Adipocyte (in vitro differentiated cells): ENCODE results near the gene CSTF2.
"Not testable (repeated sequence)": the region's sequence is repeated elsewhere in the genome, so short reads cannot be mapped to it uniquely, and the experiment has no call there.

Experiments used
- DNase-seq: peaks from one replicate; pipeline ENCODE4 v3.0.0-alpha.2; 2015; ENCODE audit warnings: low read depth
- H3K27me3 ChIP-seq: replicated peaks from 2 replicates; pipeline ENCODE4 v1.7.0; 2013; ENCODE audit warnings: mild to moderate bottlenecking, low read length, moderate library complexity; ENCODE audit not compliant: control insufficient read depth, insufficient read depth
- H3K36me3 ChIP-seq: 2 replicates; pipeline ENCODE4 v1.7.0; 2013; ENCODE audit warnings: low read length, mild to moderate bottlenecking, moderate library complexity; ENCODE audit not compliant: control insufficient read depth, insufficient read depth, severe bottlenecking
- H3K4me1 ChIP-seq: 2 replicates; pipeline ENCODE4 v1.7.0; 2013; ENCODE audit warnings: mild to moderate bottlenecking, low read length, moderate library complexity; ENCODE audit not compliant: control insufficient read depth, insufficient read depth
- H3K4me3 ChIP-seq: 2 replicates; pipeline ENCODE4 v1.7.0; 2013; ENCODE audit warnings: mild to moderate bottlenecking, low read length, moderate library complexity
- H3K9ac ChIP-seq: 2 replicates; pipeline ENCODE4 v1.7.0; 2013; ENCODE audit warnings: mild to moderate bottlenecking, low read length, moderate library complexity
- H3K9me3 ChIP-seq: 2 replicates; pipeline ENCODE4 v1.7.0; 2013; ENCODE audit warnings: mild to moderate bottlenecking, low read length, moderate library complexity; ENCODE audit not compliant: control insufficient read depth

CSTF2 gene, protein sequence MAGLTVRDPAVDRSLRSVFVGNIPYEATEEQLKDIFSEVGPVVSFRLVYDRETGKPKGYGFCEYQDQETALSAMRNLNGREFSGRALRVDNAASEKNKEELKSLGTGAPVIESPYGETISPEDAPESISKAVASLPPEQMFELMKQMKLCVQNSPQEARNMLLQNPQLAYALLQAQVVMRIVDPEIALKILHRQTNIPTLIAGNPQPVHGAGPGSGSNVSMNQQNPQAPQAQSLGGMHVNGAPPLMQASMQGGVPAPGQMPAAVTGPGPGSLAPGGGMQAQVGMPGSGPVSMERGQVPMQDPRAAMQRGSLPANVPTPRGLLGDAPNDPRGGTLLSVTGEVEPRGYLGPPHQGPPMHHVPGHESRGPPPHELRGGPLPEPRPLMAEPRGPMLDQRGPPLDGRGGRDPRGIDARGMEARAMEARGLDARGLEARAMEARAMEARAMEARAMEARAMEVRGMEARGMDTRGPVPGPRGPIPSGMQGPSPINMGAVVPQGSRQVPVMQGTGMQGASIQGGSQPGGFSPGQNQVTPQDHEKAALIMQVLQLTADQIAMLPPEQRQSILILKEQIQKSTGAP

DNA sequence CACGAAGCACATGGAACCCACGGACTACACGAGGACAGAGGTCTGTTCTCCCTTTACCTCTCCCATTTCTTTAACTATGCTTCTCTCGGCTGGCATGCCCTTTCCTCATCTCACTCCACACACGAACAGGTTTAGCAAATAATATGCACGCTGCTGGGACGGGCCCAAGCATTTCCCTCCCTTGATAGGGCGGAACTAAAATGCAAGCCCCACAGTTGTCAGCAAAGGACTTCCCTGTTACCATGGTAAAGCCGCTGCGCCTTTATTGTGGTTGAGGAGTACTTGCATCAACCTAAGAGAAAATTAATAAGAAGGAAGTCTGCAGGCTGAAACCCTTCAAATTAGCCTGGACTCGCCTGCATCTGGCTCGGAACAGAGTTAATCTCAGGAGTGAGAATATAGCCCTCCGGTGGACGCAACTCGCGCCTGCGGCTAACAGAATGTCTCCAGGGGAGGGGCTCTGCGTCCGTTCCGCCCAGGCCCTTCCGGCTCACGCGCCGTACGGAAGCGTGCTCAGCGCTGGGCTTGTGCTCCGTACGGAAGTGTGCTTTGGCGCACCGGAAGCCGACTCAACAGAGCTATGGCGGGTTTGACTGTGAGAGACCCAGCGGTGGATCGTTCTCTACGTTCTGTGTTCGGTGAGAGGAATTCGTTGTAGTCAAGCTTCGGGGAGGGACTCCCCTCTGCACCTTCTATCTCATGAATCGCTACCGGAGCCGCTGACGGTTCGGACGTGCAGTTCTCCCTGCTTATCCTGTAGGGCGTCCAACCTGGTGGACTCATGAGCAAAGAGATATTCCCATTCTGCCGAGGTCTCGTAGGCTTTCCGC, at the start of gene CSTF2:
Gene CSTF2 (plus strand): TSS at position 555 of the 830 bp plus-strand sequence. CDS start 26 bp downstream, at position 581.
- peak; percentile 89 for DNase-seq
- peak within 1 kb of the TSS; percentile 89 for H3K4me3 ChIP-seq
- H3K9me3 ChIP-seq, result peaks cover 17% of the 10 kb centered on the region
- peaks cover 25% of the 10 kb centered on the region for H3K36me3 ChIP-seq
- H3K9ac ChIP-seq, result peak within 1 kb of the TSS; percentile 81
- no peaks in the 10 kb centered on the region for H3K4me1 ChIP-seq
- peaks cover 28% of the 10 kb centered on the region for H3K27me3 ChIP-seq

DNA sequence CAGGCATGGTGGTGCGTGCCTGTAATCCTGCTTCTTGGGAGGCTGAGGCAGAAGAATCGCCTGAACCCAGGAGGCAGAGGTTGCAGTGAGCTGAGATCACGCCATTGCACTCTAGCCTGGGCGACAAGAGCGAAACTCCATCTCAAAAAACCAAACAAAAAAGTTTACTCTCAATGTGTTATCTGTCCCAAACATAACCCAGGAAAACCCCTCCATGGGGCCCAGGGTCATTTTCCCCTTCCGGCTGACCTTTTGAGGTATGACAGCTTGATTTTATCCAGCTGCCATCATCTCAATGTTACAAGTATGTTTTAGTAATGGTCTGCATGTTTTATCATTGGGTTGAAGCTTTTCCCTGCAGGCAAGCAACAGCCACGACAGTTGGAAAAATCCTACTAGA, 23.8 kb upstream of the CSTF2 start:
- H3K9me3 ChIP-seq, DNase-seq, H3K36me3 ChIP-seq, H3K4me3 ChIP-seq, H3K9ac ChIP-seq, H3K4me1 ChIP-seq: not testable (repeated sequence)
- peaks cover 44% of the 10 kb centered on the region for H3K27me3 ChIP-seq

DNA sequence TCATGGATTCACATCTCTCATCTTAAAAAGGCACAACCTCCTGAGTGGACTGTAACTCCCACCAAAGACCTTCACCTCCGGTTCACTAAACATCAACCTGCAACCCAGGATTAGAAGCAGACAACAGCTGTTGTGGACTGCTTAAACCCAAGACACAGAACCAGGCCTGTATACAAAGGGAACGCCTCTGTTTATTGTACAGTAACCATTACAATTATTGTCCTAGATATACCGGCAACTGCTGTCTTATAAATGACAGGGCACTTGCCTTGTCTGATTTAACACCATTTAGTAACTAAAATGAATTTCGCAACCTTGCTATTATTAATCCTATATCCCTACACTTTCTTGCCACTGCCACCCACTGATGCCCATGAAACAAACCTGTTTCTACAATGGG, 22.8 kb upstream of the CSTF2 start:
- H3K9ac ChIP-seq, result no peak overlapping the region
- no peaks in the 10 kb centered on the region for H3K9me3 ChIP-seq
- H3K27me3 ChIP-seq, result peaks cover 51% of the 10 kb centered on the region
- H3K36me3 ChIP-seq, result no peaks in the 10 kb centered on the region
- no peak overlapping the region for H3K4me3 ChIP-seq
- no peak for DNase-seq
- no peaks in the 10 kb centered on the region for H3K4me1 ChIP-seq

DNA sequence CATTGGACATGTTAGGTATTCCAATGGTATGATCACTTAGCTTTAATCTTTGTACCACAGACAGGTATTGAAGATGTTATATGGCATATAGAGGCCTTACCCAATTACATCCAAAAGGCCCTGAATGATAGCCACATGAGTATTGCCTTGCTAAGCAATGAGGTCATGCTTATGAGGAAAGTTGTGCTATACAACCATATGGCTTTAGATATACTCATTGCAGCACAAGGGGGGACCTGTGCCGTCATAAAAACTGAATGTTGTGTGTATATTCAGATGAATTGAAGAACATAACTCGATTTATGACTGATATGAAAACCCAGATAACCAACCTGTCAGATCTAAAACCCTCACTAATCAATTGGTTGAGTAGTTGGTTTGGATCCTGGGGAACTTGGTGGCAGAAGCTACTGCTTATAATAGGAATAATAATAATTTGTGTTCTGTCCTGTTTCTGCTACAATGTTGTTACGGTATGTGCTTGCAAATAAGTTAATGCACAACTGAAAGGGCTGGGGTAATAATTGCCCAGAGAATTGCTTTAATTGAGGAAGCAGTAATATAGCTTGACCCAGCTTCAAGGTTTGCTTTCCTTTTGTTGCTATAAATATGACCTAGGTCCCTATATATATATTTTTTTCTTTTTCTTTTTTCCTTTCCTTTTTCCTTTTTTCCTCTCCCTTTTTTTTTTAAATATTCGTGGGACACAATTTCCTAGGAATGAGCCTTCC, 21.5 kb upstream of the CSTF2 start:
- DNase-seq, result no peak
- Histone ChIP-seq H3K9ac (no peak overlapping the region), H3K4me3 (no peak overlapping the region), H3K4me1 (no peaks in the 10 kb centered on the region), H3K9me3 (peaks cover 4% of the 10 kb centered on the region), H3K27me3 (peaks cover 44% of the 10 kb centered on the region), H3K36me3 (no peaks in the 10 kb centered on the region)

DNA sequence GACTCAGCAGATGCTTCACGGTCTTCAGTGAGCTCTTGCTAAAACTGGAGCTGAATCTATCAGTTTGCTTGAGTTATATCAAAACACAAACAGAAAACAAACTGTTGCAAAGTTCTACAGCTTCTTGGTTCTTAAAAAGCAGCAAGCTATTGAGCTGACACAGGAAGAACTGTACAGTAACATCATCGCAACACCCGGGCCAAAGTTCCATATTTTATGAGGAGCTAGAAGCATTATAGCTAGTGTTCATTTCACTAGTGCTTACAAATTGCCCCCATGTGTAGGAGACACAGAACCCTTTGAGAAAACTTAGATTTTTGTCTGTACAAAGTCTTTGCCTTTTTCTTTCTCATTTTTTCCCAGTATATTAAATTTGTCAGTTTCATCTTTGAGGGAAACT, 17.3 kb upstream of the CSTF2 start:
- Histone ChIP-seq H3K4me1 (no peaks in the 10 kb centered on the region), H3K4me3 (no peak overlapping the region), H3K9ac (no peak overlapping the region), H3K36me3 (no peaks in the 10 kb centered on the region), H3K27me3 (peaks cover 30% of the 10 kb centered on the region), H3K9me3 (peaks cover 27% of the 10 kb centered on the region)
- DNase-seq, result no peak

DNA sequence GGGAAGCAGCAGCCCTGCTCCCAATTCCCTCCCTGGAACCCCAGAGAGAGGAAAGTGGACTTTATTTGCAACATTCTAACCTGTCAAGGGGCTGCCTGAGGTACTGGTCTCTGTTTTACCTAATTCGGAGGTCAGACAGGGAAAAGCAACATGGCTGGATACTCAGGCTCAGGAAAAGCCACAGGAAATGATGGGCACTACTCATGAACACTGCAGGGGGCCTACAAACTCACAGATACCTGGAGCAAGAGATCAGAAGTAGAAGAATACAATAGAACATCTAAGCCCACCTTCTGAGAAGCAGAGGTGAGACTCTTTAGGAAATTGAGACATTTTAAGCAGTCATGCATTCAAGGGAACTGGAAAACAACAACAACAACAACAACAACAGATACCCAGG, 15.4 kb upstream of the CSTF2 start:
- H3K4me1 ChIP-seq, result no peaks in the 10 kb centered on the region
- H3K27me3 ChIP-seq, result peaks cover 37% of the 10 kb centered on the region
- H3K36me3 ChIP-seq, result no peaks in the 10 kb centered on the region
- DNase-seq, result no peak
- H3K9me3 ChIP-seq, result peaks cover 27% of the 10 kb centered on the region
- H3K4me3 ChIP-seq, result no peak overlapping the region
- no peak overlapping the region for H3K9ac ChIP-seq

DNA sequence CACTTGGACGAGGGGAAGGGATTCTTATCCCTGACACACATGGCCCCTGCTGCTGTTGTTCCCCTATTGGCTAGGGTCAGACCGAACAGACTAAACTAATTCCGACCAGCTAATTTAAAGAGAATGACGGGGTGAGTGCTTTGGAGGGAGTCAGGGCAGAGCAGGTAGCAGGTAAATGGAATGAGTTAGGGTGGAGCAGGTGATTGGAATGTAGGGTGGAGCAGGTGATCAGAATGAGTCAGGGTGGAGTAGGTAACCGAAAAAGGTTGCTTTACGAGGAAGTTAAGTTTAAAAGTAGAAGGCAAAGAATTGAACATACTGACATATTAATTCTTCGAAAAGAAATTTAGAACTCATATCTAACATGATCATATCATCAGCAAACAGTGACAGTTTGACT, 11.9 kb upstream of the CSTF2 start:
- H3K4me1 ChIP-seq, H3K9ac ChIP-seq, H3K4me3 ChIP-seq, H3K36me3 ChIP-seq, DNase-seq: not testable (repeated sequence)
- Histone ChIP-seq H3K27me3 (peaks cover 33% of the 10 kb centered on the region), H3K9me3 (peaks cover 28% of the 10 kb centered on the region)

DNA sequence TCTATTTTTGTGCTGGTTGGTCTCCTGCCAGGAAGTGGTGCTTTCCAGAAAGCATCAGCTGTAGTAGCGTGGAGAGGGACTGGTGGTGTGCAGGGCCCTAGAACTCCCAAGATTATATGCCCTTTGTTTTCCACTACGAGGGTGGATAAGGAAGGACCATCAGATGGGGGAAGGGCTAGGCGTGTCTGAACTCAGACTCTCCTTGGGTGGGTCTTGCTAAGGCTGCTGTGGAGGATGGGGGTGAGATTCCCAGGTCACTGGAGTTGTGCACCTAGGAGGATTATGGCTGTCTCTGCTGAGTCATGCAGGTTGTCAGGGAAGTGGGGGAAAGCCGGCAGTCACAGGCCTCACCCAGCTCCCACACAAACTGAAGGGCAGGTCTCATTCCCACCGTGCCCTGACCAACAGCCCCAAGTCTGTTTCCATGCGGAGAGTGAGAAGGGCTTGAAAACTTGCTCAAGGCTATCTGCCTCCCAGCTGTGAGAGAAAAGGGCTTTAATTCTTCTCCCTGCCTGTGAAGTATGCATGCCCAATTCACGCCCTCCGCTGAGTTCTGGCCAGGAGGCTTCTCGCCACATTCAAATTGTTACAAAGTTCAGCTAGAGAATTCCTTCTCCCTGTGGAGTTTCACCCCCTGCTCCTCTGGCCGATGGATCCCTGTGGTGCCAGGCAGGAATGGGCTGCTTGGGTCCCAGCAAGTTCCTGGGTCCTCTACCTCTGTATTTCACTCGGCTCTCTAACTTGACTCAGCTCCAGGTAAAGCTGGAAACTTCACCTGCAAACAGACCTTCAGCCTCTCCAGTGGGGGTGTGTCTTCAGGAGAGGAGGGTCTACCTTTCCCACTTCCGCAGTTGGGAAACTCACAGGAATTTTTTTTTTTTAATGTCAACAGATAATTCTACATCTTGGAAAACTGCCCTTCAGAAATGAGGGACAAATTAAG, 7.7 kb upstream of the CSTF2 start:
- peaks cover 28% of the 10 kb centered on the region for H3K9me3 ChIP-seq
- peak overlapping the region; percentile 5 for H3K4me3 ChIP-seq
- no peak overlapping the region for H3K9ac ChIP-seq
- peaks cover 48% of the 10 kb centered on the region for H3K27me3 ChIP-seq
- H3K4me1 ChIP-seq, result peaks cover 9% of the 10 kb centered on the region
- no peak for DNase-seq
- H3K36me3 ChIP-seq, result no peaks in the 10 kb centered on the region

DNA sequence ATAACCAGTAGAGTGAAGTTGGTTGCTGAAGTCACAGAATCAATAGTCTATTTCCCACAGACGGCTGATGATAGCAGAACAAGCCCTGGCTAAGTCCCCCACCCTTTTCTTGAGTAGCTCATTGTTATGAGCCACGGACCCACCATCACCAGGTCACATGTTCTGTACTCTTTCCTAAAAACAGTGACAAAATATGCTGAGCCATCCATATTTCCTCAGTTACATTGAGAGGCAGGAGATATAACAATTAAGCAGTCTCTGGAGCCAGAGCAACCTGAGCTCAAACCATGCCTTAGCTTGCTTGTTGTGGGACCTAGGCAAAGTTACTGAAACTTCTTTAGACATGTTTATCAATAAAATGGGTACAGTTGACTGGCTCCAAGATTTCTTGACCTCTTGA, 2.9 kb upstream of the CSTF2 start:
- no peak for DNase-seq
- peaks cover 28% of the 10 kb centered on the region for H3K27me3 ChIP-seq
- H3K9me3 ChIP-seq, result peaks cover 29% of the 10 kb centered on the region
- peaks cover 3% of the 10 kb centered on the region for H3K36me3 ChIP-seq
- H3K9ac ChIP-seq, result no peak overlapping the region
- no peak overlapping the region for H3K4me3 ChIP-seq
- H3K4me1 ChIP-seq, result peaks cover 6% of the 10 kb centered on the region

DNA sequence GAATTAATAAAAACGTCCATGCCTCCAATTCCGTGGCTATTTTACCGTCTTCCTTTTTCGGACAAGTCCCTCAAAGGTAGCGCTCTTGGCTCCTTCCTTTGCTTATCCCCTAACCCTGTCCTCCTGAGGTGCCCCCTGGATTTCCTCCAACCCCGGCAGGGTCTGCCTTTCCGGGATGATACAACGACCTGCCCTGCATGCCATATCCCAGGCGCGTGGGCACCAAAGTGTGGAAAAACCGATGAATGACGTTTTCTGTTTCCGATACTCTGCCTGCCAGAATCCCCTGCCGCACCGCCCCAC, 706 bp upstream of the CSTF2 start:
- Histone ChIP-seq H3K4me1 (no peaks in the 10 kb centered on the region), H3K4me3 (peak overlapping the region; percentile 89), H3K36me3 (peaks cover 19% of the 10 kb centered on the region), H3K27me3 (peaks cover 28% of the 10 kb centered on the region), H3K9ac (peak overlapping the region; percentile 81), H3K9me3 (peaks cover 21% of the 10 kb centered on the region)
- DNase-seq, result no peak
